ENCODE results near the gene UMOD.

- TF ChIP-seq GATA3 (IDR thresholded peaks at IDR 0.05; ENCODE audit: low read depth, low read length) (no peak), GATA2 (IDR thresholded peaks at IDR 0.05; ENCODE audit: low read depth, low read length) (no peak)
Measured at GRCh38 chr16:20396846-20397467, 44.4 kb upstream of the UMOD start.

Data from SH-SY5Y (cell line).